Subcutaneous abdominal adipose tissue (tissue), 5 donors: Measurements from ENCODE around the gene NME7.

Source experiments
- H3K27ac ChIP-seq: one replicate; pipeline ENCODE4 v1.7.0; 2013; ENCODE audit warnings: low read depth, mild to moderate bottlenecking, inconsistent platforms, low read length, moderate library complexity
- H3K27me3 ChIP-seq, 5 donors: one replicate each; pipeline ENCODE4 v1.7.0; 2013; ENCODE audit warnings: low read length in 5 of 5, inconsistent platforms in 1 of 5; ENCODE audit not compliant: control insufficient read depth in 5 of 5, insufficient read depth in 4 of 5
- H3K36me3 ChIP-seq, 5 donors: one replicate each; pipeline ENCODE4 v1.7.0; 2013; ENCODE audit warnings: low read length in 5 of 5; ENCODE audit not compliant: control insufficient read depth in 5 of 5, insufficient read depth in 5 of 5
- H3K4me1 ChIP-seq, 5 donors: one replicate each; pipeline ENCODE4 v1.7.0; 2013; ENCODE audit warnings: low read length in 5 of 5, mild to moderate bottlenecking in 3 of 5, moderate library complexity in 1 of 5; ENCODE audit not compliant: control insufficient read depth in 5 of 5, insufficient read depth in 5 of 5
- H3K4me3 ChIP-seq, 5 donors: one replicate each; pipeline ENCODE4 v1.7.0; 2013; ENCODE audit warnings: low read length in 5 of 5, low read depth in 1 of 5
- H3K9ac ChIP-seq, 5 donors: one replicate each; pipeline ENCODE4 v1.7.0; 2013; ENCODE audit warnings: low read length in 5 of 5, mild to moderate bottlenecking in 4 of 5, moderate library complexity in 3 of 5
- H3K9me3 ChIP-seq, 5 donors: one replicate each; pipeline ENCODE4 v1.7.0; 2013; ENCODE audit warnings: low read length in 5 of 5; ENCODE audit not compliant: control insufficient read depth in 5 of 5
- donor health status: healthy.
- donor health status: healthy.
- donor health status: healthy.
- donor health status: healthy.
- donor health status: healthy.

The NME7 gene

DNA sequence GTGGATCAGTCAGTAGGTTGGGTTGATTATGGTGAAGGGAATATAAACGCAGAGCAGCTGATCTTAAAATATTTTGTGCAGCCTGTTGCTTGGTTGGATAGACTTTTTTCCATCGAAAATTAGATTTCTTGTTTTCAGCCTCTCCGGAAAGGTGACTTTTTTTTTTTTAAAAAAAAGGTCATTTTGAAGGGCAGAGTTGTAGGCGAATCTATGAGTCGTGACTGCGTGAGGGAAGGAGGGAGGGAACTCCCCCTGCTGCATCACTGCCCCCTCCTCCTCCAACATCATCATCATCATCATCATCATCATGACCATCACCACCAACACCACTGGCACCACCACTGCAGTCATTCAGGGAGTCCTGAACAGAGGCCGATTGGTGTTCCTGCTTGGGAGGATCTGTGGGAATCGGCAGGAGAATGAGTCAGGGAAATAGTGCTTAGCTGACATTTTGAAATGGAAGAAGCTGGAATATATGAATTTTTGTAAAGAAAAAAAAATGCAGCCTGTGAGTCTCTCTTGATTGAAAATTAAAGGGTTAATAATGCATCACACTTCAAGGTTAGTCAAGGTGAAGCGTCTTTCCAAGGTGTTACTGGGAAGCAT is 259.9 kb downstream of the NME7 start:
- Histone ChIP-seq H3K9me3 (no peaks in the 10 kb centered on the region), H3K36me3 (peaks cover 0 to 4% (median 0%) of the 10 kb centered on the region in 5 donors), H3K27ac (peak overlapping the region; percentile 16), H3K4me3 (peak overlapping the region; percentile 69 to 89 (median 80)), H3K4me1 (peaks cover 1 to 40% (median 21%) of the 10 kb centered on the region in 5 donors), H3K27me3 (no peaks in the 10 kb centered on the region), H3K9ac (peak overlapping the region in 3 of 5 donors; percentile 52 to 72 (median 69))

DNA sequence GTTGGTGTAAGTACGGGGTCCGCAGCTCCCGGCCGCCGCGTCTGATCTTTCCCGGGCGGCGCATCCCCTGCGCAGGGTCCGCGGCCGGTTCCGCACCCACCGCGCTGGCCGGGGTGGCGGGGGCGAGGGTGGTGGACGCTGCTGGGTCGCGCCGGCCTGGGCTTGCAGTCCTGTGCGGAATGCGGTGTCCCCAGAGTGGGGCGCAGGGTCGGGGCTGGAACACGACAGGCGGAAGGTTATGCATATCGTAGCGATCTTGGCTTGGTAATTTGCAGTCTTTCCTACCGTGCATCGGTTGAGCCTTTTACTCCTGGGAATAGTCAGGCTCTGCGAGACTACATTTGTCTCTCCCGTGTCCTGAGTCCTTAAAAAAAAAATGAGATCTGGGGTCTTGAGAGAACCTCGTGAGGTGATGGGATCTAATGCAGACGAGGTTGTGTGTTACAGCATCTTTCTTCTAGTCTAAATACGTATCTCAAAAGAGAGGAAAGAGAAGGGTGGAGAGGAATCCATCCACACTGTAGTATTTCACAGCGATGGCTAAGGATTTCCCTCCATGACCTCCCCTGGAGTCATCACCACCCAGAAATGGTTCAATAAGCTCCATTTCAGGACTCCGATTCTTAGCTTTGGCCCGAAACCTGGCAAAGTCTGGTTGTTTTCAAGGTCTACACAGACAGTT is 260.5 kb downstream of the NME7 start:
- peak overlapping the region; percentile 69 to 89 (median 80) for H3K4me3 ChIP-seq
- no peaks in the 10 kb centered on the region for H3K9me3 ChIP-seq
- H3K9ac ChIP-seq: peak overlapping the region in 4 of 5 donors; percentile 33 to 72 (median 60)
- peaks cover 0 to under 1% (median 0%) of the 10 kb centered on the region in 5 donors for H3K36me3 ChIP-seq
- no peak overlapping the region for H3K27ac ChIP-seq
- H3K27me3 ChIP-seq: no peaks in the 10 kb centered on the region
- peaks cover 1 to 37% (median 21%) of the 10 kb centered on the region in 5 donors for H3K4me1 ChIP-seq

DNA sequence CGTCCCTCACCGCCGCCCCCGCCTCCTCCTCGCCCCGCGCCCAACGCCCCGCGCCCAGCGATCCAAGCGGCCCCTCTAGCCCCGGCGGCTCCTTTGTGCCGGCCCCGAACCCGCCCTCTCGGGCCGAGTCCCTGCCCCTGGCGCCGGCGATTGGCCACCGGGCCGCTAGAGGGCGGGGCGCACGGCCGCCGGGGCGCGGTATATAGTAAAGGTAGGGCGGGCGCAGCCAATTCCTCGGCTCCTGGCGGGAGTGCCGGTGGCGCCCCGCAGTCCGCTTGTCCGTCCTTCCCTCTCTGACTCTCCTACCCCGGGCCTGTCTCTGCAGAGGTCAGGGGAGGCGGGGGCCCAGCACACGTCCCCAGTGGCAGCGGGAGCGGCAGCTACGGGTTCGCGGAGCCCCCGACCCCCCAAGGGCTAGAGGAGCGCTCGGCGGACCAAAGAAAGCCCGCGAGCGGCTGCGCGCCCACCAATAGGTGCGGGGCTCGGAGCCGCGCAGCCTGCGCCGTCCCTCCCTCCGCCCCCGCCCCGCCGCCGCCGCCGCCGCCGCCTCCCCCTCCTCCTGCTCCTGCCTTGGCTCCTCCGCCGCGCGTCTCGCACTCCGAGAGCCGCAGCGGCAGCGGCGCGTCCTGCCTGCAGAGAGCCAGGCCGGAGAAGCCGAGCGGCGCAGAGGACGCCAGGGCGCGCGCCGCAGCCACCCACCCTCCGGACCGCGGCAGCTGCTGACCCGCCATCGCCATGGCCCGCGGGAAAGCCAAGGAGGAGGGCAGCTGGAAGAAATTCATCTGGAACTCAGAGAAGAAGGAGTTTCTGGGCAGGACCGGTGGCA is 261.3 kb downstream of the NME7 start, which contains the start of gene ATP1B1:
Gene ATP1B1, plus strand, starts transcription at position 596 of the 826 bp plus-strand sequence. Its CDS starts 140 bp downstream, at position 736.
- Histone ChIP-seq H3K27me3 (no peaks in the 10 kb centered on the region), H3K27ac (no peak within 1 kb of the TSS), H3K9ac (peak within 1 kb of the TSS in 4 of 5 donors; percentile 37 to 72 (median 60)), H3K4me1 (peaks cover 1 to 34% (median 21%) of the 10 kb centered on the region in 5 donors), H3K36me3 (no peaks in the 10 kb centered on the region), H3K9me3 (no peaks in the 10 kb centered on the region), H3K4me3 (peak within 1 kb of the TSS; percentile 69 to 89 (median 80))

DNA sequence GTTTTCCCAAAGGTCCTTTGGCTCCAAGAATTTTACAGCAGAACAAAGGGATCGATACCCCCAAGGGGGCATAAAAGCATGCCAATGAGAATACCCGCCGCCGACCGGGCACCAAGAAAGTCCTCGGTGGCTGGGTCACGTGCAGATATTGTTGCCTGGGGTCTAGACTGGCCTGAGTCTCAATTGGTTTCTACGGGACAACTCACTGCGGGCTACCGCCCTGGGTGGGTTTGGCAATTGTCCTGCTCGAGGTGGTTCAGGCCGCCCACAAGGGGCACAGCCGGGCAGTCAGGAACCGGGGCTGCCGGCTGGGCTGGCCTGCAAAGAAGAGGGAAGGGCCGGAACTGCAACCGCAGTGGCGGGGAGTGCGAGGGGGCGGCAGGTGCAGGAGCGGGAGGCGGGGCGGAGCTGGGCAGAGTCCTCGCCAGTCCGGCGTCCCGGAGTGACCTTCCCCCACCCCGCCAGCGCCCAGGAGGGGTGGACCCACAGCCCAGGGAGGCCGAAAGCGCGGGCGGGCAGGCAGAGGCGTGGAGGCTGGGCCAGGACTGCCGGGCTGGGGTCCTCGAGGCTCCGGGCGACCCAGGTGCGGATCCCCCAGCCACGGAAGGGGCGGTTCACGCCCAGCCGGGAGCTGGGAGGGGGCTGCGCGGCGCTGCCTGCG is 262.0 kb downstream of the NME7 start:
- Histone ChIP-seq H3K9ac (peak overlapping the region in 4 of 5 donors; percentile 36 to 68 (median 45)), H3K9me3 (no peaks in the 10 kb centered on the region), H3K27me3 (no peaks in the 10 kb centered on the region), H3K27ac (no peak overlapping the region), H3K36me3 (no peaks in the 10 kb centered on the region), H3K4me1 (peaks cover 1 to 30% (median 21%) of the 10 kb centered on the region in 5 donors), H3K4me3 (peak overlapping the region; percentile 12 to 89 (median 80))

DNA sequence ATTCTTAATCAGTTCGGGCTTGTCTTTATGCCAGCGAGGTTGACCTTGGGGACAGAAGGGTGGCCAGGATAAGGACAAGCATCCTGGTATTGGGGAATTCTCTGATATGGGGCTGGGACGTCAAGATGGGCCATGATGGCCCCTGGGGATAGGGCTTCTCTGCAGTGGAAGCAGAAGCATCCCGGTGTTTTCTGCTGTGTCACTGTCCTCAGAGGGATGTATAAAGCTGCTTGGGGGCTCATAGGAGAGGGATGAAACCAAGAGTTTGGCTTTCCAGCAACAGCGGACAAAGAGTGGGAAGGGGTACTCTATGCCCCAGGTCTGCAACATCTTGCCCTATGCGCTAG is 262.5 kb downstream of the NME7 start:
- no peaks in the 10 kb centered on the region for H3K36me3 ChIP-seq
- no peaks in the 10 kb centered on the region for H3K9me3 ChIP-seq
- H3K4me3 ChIP-seq: peak overlapping the region in 4 of 5 donors; percentile 12 to 89 (median 70)
- H3K9ac ChIP-seq: peak overlapping the region in 1 of 5 donors; percentile 68
- no peak overlapping the region for H3K27ac ChIP-seq
- peaks cover 1 to 27% (median 18%) of the 10 kb centered on the region in 5 donors for H3K4me1 ChIP-seq
- no peaks in the 10 kb centered on the region for H3K27me3 ChIP-seq

DNA sequence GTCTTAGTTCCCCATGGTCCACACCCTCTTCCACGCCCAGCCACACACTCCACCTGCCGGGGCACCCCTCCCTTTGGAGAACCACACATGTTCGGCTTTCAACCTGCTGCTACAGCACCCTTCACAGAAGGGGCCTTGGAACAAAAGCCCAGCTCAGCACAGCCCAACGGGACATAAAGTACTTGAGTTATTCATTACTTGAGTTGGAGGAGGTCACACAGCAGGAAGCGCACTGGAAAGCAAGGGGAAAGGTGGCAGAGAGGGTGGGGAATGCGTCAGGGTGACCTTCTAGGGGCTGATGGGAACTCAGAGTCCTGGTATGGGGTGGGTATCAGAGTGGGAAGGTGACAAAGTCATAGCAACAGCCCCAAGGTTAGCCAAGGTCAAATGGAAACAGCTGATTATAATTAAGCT is 264.1 kb downstream of the NME7 start:
- no peak overlapping the region for H3K9ac ChIP-seq
- no peaks in the 10 kb centered on the region for H3K27me3 ChIP-seq
- H3K27ac ChIP-seq: no peak overlapping the region
- peaks cover 1 to 24% (median 17%) of the 10 kb centered on the region in 5 donors for H3K4me1 ChIP-seq
- no peak overlapping the region for H3K4me3 ChIP-seq
- no peaks in the 10 kb centered on the region for H3K9me3 ChIP-seq
- H3K36me3 ChIP-seq: no peaks in the 10 kb centered on the region

DNA sequence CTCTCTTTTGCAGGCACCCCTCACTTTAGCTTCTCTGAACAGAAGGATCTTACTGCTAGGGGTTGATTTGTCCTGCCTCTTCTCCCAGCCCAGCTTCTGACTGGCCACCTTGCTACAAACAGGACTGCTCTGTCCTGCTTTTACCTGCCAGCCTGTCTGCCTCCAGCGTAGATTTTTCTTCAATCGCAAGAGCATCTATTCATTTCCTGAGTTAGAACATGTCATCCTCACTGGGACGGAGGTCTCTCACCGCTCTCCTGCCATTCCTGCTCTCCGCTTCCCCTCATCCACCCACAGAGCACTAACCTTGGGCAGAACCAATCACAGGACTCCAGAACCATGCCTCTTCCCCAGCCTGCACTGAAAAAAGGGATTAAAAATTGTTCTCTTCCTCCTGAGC is 264.6 kb downstream of the NME7 start:
- no peaks in the 10 kb centered on the region for H3K27me3 ChIP-seq
- H3K9ac ChIP-seq: no peak overlapping the region
- H3K36me3 ChIP-seq: no peaks in the 10 kb centered on the region
- no peaks in the 10 kb centered on the region for H3K9me3 ChIP-seq
- H3K4me1 ChIP-seq: peaks cover 1 to 24% (median 17%) of the 10 kb centered on the region in 5 donors
- H3K27ac ChIP-seq: no peak overlapping the region
- H3K4me3 ChIP-seq: no peak overlapping the region

DNA sequence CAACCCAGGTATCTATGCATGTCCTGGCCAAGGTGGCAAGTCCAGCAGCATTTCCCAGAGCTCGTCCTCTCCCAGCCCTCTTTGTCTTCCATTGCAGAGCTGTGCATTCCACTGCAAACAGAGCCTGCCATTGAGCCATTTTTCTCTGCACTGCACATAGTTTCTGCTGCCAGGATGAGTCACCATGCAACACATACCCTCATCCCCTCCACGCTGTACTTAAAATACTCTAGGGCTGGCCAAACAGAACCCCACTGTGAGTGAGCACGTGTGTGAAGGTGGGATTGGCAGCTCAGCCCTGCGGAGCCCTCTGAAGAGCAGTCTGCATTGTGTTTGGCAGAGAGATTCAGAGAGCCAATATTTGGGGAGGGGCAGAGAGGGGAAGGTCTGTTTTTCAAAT is 265.0 kb downstream of the NME7 start:
- peaks cover 0 to 22% (median 17%) of the 10 kb centered on the region in 5 donors for H3K4me1 ChIP-seq
- no peaks in the 10 kb centered on the region for H3K27me3 ChIP-seq
- H3K4me3 ChIP-seq: no peak overlapping the region
- H3K27ac ChIP-seq: no peak overlapping the region
- H3K9me3 ChIP-seq: no peaks in the 10 kb centered on the region
- H3K9ac ChIP-seq: no peak overlapping the region
- no peaks in the 10 kb centered on the region for H3K36me3 ChIP-seq

DNA sequence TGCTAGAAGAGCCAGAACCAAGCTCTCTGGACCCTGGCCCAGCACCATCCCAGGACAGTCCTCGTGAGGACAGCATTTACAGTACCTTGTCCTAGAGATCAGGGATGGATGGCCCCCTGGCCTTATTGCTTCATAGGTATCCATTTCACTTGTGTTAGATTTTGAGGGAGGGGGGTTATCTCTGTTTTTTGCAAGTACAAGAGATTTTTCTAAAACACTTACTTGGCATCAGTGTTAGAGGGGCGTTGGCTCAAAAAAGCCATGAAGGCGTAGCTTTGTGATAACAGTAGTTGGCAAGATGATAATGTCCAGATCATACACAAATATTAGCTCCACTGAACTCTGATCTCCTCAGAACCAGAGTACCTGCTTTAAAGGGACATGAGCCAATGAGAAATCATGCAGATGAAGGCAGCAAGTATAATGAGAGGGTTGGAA is 266.9 kb downstream of the NME7 start:
- Histone ChIP-seq H3K27ac (no peak overlapping the region), H3K4me3 (no peak overlapping the region), H3K36me3 (no peaks in the 10 kb centered on the region), H3K9me3 (no peaks in the 10 kb centered on the region), H3K27me3 (no peaks in the 10 kb centered on the region), H3K4me1 (peaks cover 0 to 12% (median 6%) of the 10 kb centered on the region in 5 donors), H3K9ac (no peak overlapping the region)
